GM23248 (cell line): ENCODE results near the gene GPD1L.

Experiments
- EZH2 ChIP-seq: fragments of 200-600 bp; sonication (generic); IDR thresholded peaks from 2 replicates; pipeline ENCODE4 v1.6.1; 2018; ENCODE audit warnings: antibody characterized with exemption, mild to moderate bottlenecking; ENCODE audit not compliant: insufficient read depth, poor library complexity, severe bottlenecking
- EZH2phosphoT487 ChIP-seq: fragments of 200-600 bp; sonication (generic); IDR thresholded peaks from 2 replicates; pipeline ENCODE4 v1.6.1; 2018; ENCODE audit warnings: antibody characterized with exemption, moderate library complexity, mild to moderate bottlenecking, low read depth; ENCODE audit not compliant: insufficient read depth

GRCh38 chr3:32203854-32204253 lies 97.4 kb downstream of the GPD1L start:
- TF ChIP-seq EZH2 (no peak), EZH2phosphoT487 (no peak)
